Measurements from ENCODE around the gene TAP1.

The TAP1 gene

DNA sequence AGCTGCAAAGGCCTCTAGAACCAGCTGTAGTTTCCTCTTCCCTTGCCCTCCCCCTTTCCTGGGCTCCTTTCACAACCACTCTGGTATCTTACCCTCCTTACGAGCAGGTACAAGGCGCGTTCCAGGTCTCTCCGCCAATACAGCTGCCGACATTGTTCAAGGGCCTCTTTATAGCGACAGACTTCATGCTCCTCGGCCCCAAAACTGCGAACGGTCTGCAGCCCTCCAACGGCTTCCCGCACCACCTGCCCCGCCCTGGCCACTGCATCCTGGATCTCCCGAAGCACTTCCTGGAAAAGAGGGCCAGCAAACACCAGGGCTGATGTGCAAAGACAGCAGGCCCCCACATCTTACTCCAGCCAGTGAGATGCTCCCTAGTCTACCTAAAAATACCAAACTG, 21.0 kb downstream of the TAP1 start:
- TF ChIP-seq CTCF (IDR thresholded peaks at IDR 0.05; ENCODE audit: low read length, missing control alignments) = no peak
- no peak overlapping the region for H3K4me3 ChIP-seq (replicated peaks; ENCODE audit: low read depth, low read length)
- DNase-seq (ENCODE audit: low read depth) = no peak

GRCh38 chr6:32830936-32831335, 22.6 kb downstream of the TAP1 start:
- no peak for DNase-seq (ENCODE audit: low read depth)
- no peak overlapping the region for H3K4me3 ChIP-seq (replicated peaks; ENCODE audit: low read depth, low read length)
- TF ChIP-seq CTCF (IDR thresholded peaks at IDR 0.05; ENCODE audit: low read length, missing control alignments) = no peak

DNA sequence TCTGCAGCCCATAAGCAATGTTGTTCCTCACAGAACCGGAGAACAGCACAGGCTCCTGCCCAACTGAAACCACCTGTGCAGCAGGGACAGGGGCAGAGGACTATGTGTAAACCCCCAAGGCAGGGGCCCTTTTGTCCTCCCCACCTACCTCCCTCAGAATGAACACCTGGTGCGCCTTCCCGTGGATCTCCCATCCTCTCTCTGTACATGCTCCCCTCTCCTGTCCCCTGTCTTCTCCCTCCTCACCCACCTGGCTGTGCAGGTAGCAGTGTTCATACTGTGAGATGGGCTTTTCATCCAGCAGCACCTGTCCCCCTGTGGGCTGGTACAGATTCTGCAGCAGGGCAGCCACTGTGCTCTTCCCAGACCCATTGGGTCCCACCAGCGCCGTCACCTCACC, 23.5 kb downstream of the TAP1 start:
- TF ChIP-seq CTCF (IDR thresholded peaks at IDR 0.05; ENCODE audit: low read length, missing control alignments) = no peak
- no peak overlapping the region for H3K4me3 ChIP-seq (replicated peaks; ENCODE audit: low read depth, low read length)
- no peak for DNase-seq (ENCODE audit: low read depth)

- TF ChIP-seq CTCF (IDR thresholded peaks at IDR 0.05; ENCODE audit: low read length, missing control alignments) = no peak
These were observed 24.0 kb downstream of the TAP1 start for GRCh38 chr6:32829495-32829894.

GRCh38 chr6:32827025-32827424, 26.5 kb downstream of the TAP1 start:
- DNase-seq (ENCODE audit: low read depth) = no peak
- H3K4me3 ChIP-seq (replicated peaks; ENCODE audit: low read depth, low read length) = no peak overlapping the region
- TF ChIP-seq CTCF (IDR thresholded peaks at IDR 0.05; ENCODE audit: low read length, missing control alignments) = no peak

More at GRCh38 chr6:32829495-32829894, 24.0 kb downstream of the TAP1 start:
- DNase-seq (ENCODE audit: low read depth) = no peak
- H3K4me3 ChIP-seq (replicated peaks; ENCODE audit: low read depth, low read length) = no peak overlapping the region

GRCh38 chr6:32825966-32826365, 27.5 kb downstream of the TAP1 start:
- no peak overlapping the region for H3K4me3 ChIP-seq (replicated peaks; ENCODE audit: low read depth, low read length)
- TF ChIP-seq CTCF (IDR thresholded peaks at IDR 0.05; ENCODE audit: low read length, missing control alignments) = peak; percentile 49
- DNase-seq (ENCODE audit: low read depth) = peak; percentile 86

DNA sequence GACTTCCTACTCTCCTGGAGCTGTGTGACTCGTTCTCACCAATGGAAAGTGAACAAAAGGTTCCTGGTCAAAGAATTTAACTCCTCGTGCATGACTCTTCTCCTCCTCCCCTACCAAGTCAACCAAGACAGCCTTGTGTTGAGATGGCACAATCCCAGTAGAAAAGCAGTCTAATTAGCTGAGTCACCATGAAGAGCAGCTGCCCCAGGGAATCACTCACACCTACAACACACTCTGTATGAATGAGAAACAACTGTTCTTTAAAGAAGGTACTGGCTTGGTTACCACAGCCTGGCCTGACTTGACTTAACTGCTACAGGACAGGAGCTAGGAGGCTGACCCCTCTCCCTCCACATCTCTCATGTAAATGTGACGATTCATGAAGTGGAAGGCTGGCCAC, 33.8 kb downstream of the TAP1 start:
- peak; percentile 38 for DNase-seq (ENCODE audit: low read depth)
- H3K4me3 ChIP-seq (replicated peaks; ENCODE audit: low read depth, low read length) = no peak overlapping the region
- no peak for TF ChIP-seq CTCF (IDR thresholded peaks at IDR 0.05; ENCODE audit: low read length, missing control alignments)

All from fibroblast of pulmonary artery (primary cell).